Cardiac septum (tissue), 1 donor: ENCODE measurements around the gene GRAMD2A. TPM values are rescaled to one million over a fixed set of nuclear protein-coding genes. Genes with fewer than 3 reads are reported as not detected.
A peak's percentile ranks its signal among the peaks of the same experiment; 100 is the strongest.

Experiments used
- DNase-seq: peaks from one replicate; pipeline ENCODE4 v3.0.0-alpha.2; 2020; ENCODE audit warnings: low spot score
- intact Hi-C: fragments of 100-400 bp; cut with DNase I; formaldehyde crosslinking; loops from one replicate; pipeline ENCODE4 v1.14.0; 2022
- total RNA-seq: library from RNA; stranded (reverse); fragmentation: NEBNext Ultra II Directional; extraction: Animal tissue kit (Norgen Biotek cat#: 25700); gene quantifications from one replicate; pipeline ENCODE4 v1.2.1, GENCODE V29; 2021
- donor health status: DM: no; HTN: no; CAD: no.

GRAMD2A gene
- total RNA-seq, 1 donor from 2014 or later = not detected

GRCh38 chr15:72153269-72154000 lies 44.2 kb downstream of the GRAMD2A start:
- intact Hi-C loops = loop anchor here (10.0 kb wide), 1 partner anchor 349 kb away; no protein-coding TSS in a partner anchor

GRCh38 chr15:72147418-72147817 lies 50.2 kb downstream of the GRAMD2A start:
- no peak for DNase-seq
- intact Hi-C loops = no loop called here

More at GRCh38 chr15:72153269-72154000, 44.2 kb downstream of the GRAMD2A start:
- no peak for DNase-seq

- intact Hi-C loops = no loop called here
- no peak for DNase-seq
Measured at GRCh38 chr15:72146934-72147333, 50.7 kb downstream of the GRAMD2A start.

- intact Hi-C loops = no loop called here
- no peak for DNase-seq
Measured at GRCh38 chr15:72146221-72146620, 51.4 kb downstream of the GRAMD2A start.

- intact Hi-C loops = no loop called here
- no peak for DNase-seq
Measured at GRCh38 chr15:72141171-72142084, 56.2 kb downstream of the GRAMD2A start.

GRCh38 chr15:72140088-72140487 lies 57.5 kb downstream of the GRAMD2A start:
- intact Hi-C loops = no loop called here
- DNase-seq = no peak

GRCh38 chr15:72139667-72140066 lies 57.9 kb downstream of the GRAMD2A start:
- intact Hi-C loops = no loop called here
- DNase-seq = no peak

GRCh38 chr15:72136170-72137051 lies 61.2 kb downstream of the GRAMD2A start:
- intact Hi-C loops = no loop called here

GRCh38 chr15:72135719-72136118 lies 61.9 kb downstream of the GRAMD2A start:
- DNase-seq = no peak
- intact Hi-C loops = no loop called here

More at GRCh38 chr15:72136170-72137051, 61.2 kb downstream of the GRAMD2A start:
- no peak for DNase-seq

GRCh38 chr15:72133211-72133610 lies 64.4 kb downstream of the GRAMD2A start:
- intact Hi-C loops = no loop called here
- no peak for DNase-seq

GRCh38 chr15:72131922-72132321 lies 65.7 kb downstream of the GRAMD2A start:
- intact Hi-C loops = no loop called here
- no peak for DNase-seq

- no peak for DNase-seq
Measured at GRCh38 chr15:72130272-72130671, 67.3 kb downstream of the GRAMD2A start.

GRCh38 chr15:72128359-72128758 lies 69.2 kb downstream of the GRAMD2A start:
- intact Hi-C loops = no loop called here

More at GRCh38 chr15:72130272-72130671, 67.3 kb downstream of the GRAMD2A start:
- intact Hi-C loops = no loop called here

GRCh38 chr15:72127724-72128322 lies 69.8 kb downstream of the GRAMD2A start:
- DNase-seq = no peak
- intact Hi-C loops = no loop called here

More at GRCh38 chr15:72128359-72128758, 69.2 kb downstream of the GRAMD2A start:
- DNase-seq = no peak

GRCh38 chr15:72124218-72124617 lies 73.4 kb downstream of the GRAMD2A start:
- no peak for DNase-seq
- intact Hi-C loops = no loop called here

- peak; percentile 100 for DNase-seq
- intact Hi-C loops = loop anchor here (1.0 to 5.0 kb wide), 2 partner anchors 37 to 109 kb away; no protein-coding TSS in a partner anchor
Measured at GRCh38 chr15:72118017-72118978, 79.3 kb downstream of the GRAMD2A start, which contains the start of the genes MYO9A and SENP8. TSS of gene MYO9A (minus strand) at chr15:72118150. CDS start at chr15:72046563, 71,587 bp downstream. TSS of gene SENP8 (plus strand) at chr15:72118403. CDS start at chr15:72139624, 21,221 bp downstream.

- intact Hi-C loops = loop anchor here (1.0 to 5.0 kb wide), 2 partner anchors 38 to 110 kb away; no protein-coding TSS in a partner anchor
- DNase-seq = peak; percentile 86
Measured at GRCh38 chr15:72117486-72118016, 80.0 kb downstream of the GRAMD2A start.
